ENCODE results near the gene PTPRN. TPM values are rescaled to one million over a fixed set of nuclear protein-coding genes. Genes with fewer than 3 reads are reported as not detected.

Gene PTPRN
- total and polyA plus RNA-seq, 9 of the 15 experiments (the other 6 are each of a cell fraction or from before 2014, with no cell fraction given), result 0.15 to 2.4 (median 0.43) TPM; not detected in 1

DNA sequence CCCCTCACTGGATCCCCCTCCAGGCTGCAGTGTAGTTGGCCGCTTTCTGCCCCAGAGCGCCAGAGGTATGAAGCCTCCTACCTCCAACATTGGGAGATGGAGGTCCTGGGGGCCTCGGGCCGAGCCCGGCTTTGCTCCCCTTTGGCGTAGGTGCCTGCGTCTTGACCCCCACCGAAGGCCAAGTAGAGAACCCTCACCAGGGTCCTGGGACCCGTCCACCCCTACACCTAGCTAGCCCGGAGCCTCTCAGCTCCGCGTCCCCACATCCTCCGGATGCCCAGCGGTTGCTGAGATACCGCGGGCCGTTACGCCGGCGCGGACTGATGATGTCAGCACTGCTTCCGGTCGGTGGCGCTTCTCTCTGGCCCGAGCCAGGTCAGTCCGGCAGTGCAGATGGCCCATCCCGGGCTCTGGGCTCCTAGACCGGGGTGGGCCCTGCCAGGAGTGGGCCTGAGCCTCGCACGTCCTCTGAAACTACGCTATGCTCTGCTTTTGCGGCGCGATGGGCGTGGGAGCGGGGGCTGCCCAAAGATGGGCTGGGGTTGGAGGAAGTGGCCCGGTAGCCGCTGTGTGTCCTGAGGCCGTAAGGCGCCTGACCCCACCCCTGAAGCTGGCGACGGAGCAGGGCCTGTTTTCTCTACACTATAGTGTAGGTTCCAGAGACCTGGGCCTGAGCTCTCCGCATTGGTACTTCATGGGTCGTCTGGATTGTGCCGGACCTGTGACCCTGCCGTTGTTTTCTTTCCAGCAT, 63.9 kb downstream of the PTPRN start, which contains the start of the genes GLB1L and STK16 (continued):
- TF ChIP-seq NFRKB (IDR thresholded peaks at IDR 0.05; ENCODE audit: low read depth) (0 out of 2 replicates have a peak, but pooled peaks have one; percentile 27), MYC (IDR thresholded peaks at IDR 0.05; ENCODE audit: low read depth, low read length) (peak; percentile 71; the same call in 1 of the 2 replicates), MYC (CRISPR knock-in tag; IDR thresholded peaks at IDR 0.05; ENCODE audit: borderline replicate concordance, low read depth) (no peak), SIN3B (IDR thresholded peaks at IDR 0.05; ENCODE audit: low read depth) (peak; percentile 89; the same call in 1 of the 2 replicates), ELF2 (CRISPR knock-in tag; IDR thresholded peaks at IDR 0.05) (peak; percentile 50; the same call in 1 of the 2 replicates), LEF1 (IDR thresholded peaks at IDR 0.05) (0 out of 2 replicates have a peak, but pooled peaks have one; percentile 24), NBN (IDR thresholded peaks at IDR 0.05; ENCODE audit: low read depth) (peak; percentile 43; the same call in 1 of the 2 replicates), ZBTB7A (IDR thresholded peaks at IDR 0.05; ENCODE audit: borderline replicate concordance, control insufficient read depth, low read depth, low read length) (peak; percentile 37; the same call in 1 of the 2 replicates), PHF8 (IDR thresholded peaks at IDR 0.05; ENCODE audit: borderline replicate concordance, low read length) (peak; percentile 97), TAF1 (IDR thresholded peaks at IDR 0.05; ENCODE audit: control insufficient read depth, extremely low read depth, insufficient read depth, low read length, severe bottlenecking) (peak; percentile 84), EP400 (IDR thresholded peaks at IDR 0.05) (peak; percentile 94), PRDM10 (IDR thresholded peaks at IDR 0.05; ENCODE audit: partially characterized antibody) (peak; percentile 50), ZNF282 (CRISPR knock-in tag; IDR thresholded peaks at IDR 0.05) (0 out of 2 replicates have a peak, but pooled peaks have one; percentile 38), SAP30 (IDR thresholded peaks at IDR 0.05; ENCODE audit: borderline replicate concordance, insufficient read depth, low read depth, low read length, poor library complexity, severe bottlenecking) (peak; percentile 61), FOS (IDR thresholded peaks at IDR 0.05; ENCODE audit: extremely low read depth, insufficient read length) (no peak), LCOR (CRISPR knock-in tag; IDR thresholded peaks at IDR 0.05) (0 out of 2 replicates have a peak, but pooled peaks have one; percentile 12)
- TF ChIP-seq, protein P1, sequence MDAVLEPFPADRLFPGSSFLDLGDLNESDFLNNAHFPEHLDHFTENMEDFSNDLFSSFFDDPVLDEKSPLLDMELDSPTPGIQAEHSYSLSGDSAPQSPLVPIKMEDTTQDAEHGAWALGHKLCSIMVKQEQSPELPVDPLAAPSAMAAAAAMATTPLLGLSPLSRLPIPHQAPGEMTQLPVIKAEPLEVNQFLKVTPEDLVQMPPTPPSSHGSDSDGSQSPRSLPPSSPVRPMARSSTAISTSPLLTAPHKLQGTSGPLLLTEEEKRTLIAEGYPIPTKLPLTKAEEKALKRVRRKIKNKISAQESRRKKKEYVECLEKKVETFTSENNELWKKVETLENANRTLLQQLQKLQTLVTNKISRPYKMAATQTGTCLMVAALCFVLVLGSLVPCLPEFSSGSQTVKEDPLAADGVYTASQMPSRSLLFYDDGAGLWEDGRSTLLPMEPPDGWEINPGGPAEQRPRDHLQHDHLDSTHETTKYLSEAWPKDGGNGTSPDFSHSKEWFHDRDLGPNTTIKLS (IDR thresholded peaks at IDR 0.05; ENCODE audit: borderline replicate concordance, low read depth), result peak; percentile 44; the same call in 1 of the 2 replicates
- TF ChIP-seq, protein P2, sequence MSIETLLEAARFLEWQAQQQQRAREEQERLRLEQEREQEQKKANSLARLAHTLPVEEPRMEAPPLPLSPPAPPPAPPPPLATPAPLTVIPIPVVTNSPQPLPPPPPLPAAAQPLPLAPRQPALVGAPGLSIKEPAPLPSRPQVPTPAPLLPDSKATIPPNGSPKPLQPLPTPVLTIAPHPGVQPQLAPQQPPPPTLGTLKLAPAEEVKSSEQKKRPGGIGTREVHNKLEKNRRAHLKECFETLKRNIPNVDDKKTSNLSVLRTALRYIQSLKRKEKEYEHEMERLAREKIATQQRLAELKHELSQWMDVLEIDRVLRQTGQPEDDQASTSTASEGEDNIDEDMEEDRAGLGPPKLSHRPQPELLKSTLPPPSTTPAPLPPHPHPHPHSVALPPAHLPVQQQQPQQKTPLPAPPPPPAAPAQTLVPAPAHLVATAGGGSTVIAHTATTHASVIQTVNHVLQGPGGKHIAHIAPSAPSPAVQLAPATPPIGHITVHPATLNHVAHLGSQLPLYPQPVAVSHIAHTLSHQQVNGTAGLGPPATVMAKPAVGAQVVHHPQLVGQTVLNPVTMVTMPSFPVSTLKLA (conservative IDR thresholded peaks at IDR 0.05), result peak; percentile 37 to 81
- TF ChIP-seq, protein P3, sequence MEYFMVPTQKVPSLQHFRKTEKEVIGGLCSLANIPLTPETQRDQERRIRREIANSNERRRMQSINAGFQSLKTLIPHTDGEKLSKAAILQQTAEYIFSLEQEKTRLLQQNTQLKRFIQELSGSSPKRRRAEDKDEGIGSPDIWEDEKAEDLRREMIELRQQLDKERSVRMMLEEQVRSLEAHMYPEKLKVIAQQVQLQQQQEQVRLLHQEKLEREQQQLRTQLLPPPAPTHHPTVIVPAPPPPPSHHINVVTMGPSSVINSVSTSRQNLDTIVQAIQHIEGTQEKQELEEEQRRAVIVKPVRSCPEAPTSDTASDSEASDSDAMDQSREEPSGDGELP (CRISPR knock-in tag; IDR thresholded peaks at IDR 0.05; ENCODE audit: borderline replicate concordance), result peak; percentile 82; the same call in 1 of the 2 replicates
